NCI-H2196 treated with DMSO at 0.1 percent for 48 hours (cell line): ENCODE measurements around the gene SH3BGR.

Experiments used
- DNase-seq: peaks from one replicate; lab custom pipeline; 2025; ENCODE audit not compliant: unreplicated experiment; lab: John Stamatoyannopoulos, UW

Gene SH3BGR

GRCh38 chr21:39511102-39511501 lies 59.3 kb downstream of the SH3BGR start:
- DNase-seq = no peak

GRCh38 chr21:39513735-39514134 lies 62.0 kb downstream of the SH3BGR start:
- DNase-seq = no peak

GRCh38 chr21:39515684-39516472 lies 64.1 kb downstream of the SH3BGR start:
- DNase-seq = no peak

GRCh38 chr21:39518055-39518846 lies 66.5 kb downstream of the SH3BGR start:
- DNase-seq = peak; percentile 67

- no peak for DNase-seq
These were observed 67.1 kb downstream of the SH3BGR start for GRCh38 chr21:39518847-39519210.

- no peak for DNase-seq
These were observed 68.1 kb downstream of the SH3BGR start for GRCh38 chr21:39519835-39520234.

GRCh38 chr21:39523399-39523798 lies 71.6 kb downstream of the SH3BGR start:
- no peak for DNase-seq

GRCh38 chr21:39523915-39524314 lies 72.1 kb downstream of the SH3BGR start:
- DNase-seq = no peak

GRCh38 chr21:39525129-39525528 lies 73.4 kb downstream of the SH3BGR start:
- DNase-seq = peak; percentile 54

GRCh38 chr21:39525601-39526000 lies 73.8 kb downstream of the SH3BGR start:
- DNase-seq = no peak

- DNase-seq = no peak
These were observed 75.4 kb downstream of the SH3BGR start for GRCh38 chr21:39527067-39527595.

- peak; percentile 17 for DNase-seq
These were observed 76.1 kb downstream of the SH3BGR start for GRCh38 chr21:39527664-39528381.

- DNase-seq = no peak
These were observed 77.3 kb downstream of the SH3BGR start for GRCh38 chr21:39529026-39529425.

GRCh38 chr21:39531064-39531463 lies 79.3 kb downstream of the SH3BGR start:
- DNase-seq = no peak

GRCh38 chr21:39531840-39532239 lies 80.1 kb downstream of the SH3BGR start:
- no peak for DNase-seq

- no peak for DNase-seq
These were observed 82.0 kb downstream of the SH3BGR start for GRCh38 chr21:39533545-39534380.

- DNase-seq = no peak
These were observed 84.1 kb downstream of the SH3BGR start for GRCh38 chr21:39535646-39536437.

- DNase-seq = no peak
These were observed 85.1 kb downstream of the SH3BGR start for GRCh38 chr21:39536835-39537234.

GRCh38 chr21:39537571-39537970 lies 85.8 kb downstream of the SH3BGR start:
- DNase-seq = no peak
